GM19397 (cell line): Measurements from ENCODE around the gene MDN1.
"Not testable (repeated sequence)": the region's sequence is repeated elsewhere in the genome, so short reads cannot be mapped to it uniquely, and the experiment has no call there.

Experiments used
- ATAC-seq: cut with Tn5 transposase; IDR thresholded peaks from one replicate; pipeline ENCODE4 v1.9.1; 2021; ENCODE audit warnings: mild to moderate bottlenecking, moderate library complexity; ENCODE audit not compliant: unreplicated experiment

The MDN1 gene

DNA sequence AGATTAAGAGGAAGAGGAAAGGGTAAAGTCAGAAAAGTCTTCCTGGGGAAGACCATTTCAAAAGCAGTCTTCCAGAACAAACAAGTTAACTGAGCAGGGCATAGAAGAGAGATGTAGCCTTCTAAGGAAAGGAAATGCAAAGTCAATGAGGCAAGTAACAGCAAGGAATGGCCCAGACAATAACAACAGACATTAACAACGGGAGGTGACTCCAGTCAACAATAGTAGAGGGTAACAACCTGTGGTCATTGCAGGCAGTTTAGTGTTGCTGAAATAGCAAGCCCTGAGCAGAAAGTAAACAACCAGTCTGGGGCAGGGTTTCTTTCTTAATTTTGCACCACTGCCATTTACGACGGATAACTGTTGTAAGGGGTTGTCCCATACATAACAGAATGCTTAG, 2.1 kb downstream of the MDN1 start:
- no peak for ATAC-seq

DNA sequence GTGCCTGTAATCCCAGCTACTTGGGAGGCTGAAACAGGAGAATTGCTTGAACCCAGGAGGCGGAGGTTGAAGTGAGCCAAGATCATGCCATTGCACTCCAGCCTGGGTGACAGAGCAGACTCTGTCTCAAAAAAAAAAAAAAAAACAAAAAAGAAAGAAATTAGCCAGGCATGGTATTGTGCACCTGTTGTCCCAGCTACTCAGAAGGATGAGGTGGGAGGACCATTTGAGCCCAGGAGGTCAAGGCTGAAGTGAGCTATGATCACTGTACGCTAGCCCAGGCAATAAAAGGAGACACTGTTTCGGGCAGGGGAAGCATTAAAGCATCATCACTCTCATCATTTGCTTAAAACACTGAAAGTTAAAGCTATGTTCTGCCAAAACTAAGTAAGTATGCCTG, 6.2 kb downstream of the MDN1 start:
- not testable (repeated sequence) for ATAC-seq

DNA sequence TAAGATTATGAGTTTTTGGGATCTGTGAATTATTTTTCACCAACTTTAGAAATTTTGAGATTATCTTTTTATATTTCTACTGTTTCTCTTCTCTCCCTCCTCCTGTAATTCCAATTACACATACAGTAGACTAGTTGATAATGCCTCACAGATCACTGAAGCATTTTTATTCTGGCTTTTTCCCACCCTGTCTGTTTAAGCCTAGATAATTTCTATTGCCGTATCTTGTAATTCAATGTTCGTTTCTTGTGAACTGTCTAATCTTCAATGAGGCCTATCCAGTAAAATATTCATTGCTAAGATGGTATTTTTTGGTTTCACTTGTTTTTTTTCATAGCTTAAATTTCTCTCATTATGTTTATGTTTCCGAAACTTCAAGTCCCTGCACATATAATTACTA, 12.0 kb downstream of the MDN1 start:
- ATAC-seq: no peak

GRCh38 chr6:89805814-89806371, 13.7 kb downstream of the MDN1 start:
- no peak for ATAC-seq

DNA sequence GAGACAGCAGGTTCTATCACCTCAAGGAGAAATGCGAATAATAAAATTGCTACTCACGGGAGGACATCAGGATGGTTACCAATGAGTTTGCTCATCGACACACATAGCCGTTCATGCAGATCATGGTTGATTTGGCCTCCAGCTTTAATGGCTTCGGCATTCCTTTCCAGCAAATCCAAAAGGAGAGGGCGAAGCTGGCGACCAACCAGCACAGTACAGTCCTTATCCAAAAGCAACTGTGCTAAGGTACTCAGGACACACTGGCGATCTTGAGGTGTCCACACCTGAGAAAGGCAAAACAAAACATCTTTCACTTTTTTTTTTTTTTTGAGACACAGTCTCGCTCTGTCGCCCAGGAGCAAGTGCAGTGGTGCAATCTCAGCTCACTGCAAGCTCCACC, 16.3 kb downstream of the MDN1 start:
- ATAC-seq: no peak

DNA sequence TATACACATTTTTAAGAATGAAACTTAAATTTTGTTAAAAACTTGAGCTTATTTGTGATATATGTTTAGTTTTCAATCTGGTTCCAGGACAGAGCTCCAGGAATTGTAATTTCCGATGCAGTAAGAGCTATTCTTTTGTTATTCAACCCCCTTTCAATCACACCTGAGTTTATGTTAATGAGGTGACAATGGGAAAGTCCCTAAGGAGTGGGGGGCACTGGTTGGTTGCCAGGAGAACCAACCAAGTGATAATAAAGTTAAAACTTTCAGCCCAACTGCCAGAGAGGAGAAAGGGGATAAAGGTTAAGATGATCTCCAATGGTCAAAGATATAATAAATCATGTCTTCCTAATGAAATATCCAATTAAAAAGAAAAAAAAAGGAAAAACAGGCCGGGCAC, 19.8 kb downstream of the MDN1 start:
- no peak for ATAC-seq

GRCh38 chr6:89799096-89799495, 20.5 kb downstream of the MDN1 start:
- ATAC-seq: no peak

GRCh38 chr6:89797317-89797716, 22.3 kb downstream of the MDN1 start:
- no peak for ATAC-seq

DNA sequence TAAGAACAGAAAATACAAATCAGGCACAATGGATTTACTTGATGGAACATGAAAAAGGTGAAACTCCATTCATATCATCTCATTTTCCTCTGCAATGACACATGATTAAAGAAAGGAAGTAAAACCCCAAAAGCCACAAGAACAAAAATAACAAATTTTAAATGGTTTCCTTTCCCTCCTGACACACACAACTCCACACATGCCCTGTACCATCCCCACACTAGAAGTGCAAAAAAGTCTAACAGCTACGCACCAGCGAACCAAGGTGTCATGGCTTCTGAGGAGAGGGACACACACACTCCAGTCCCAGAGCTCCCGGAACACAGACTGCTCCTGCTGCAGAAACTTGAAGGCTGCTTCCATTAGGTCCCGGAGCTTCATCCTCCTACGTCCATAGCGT, 25.3 kb downstream of the MDN1 start:
- ATAC-seq: no peak

- ATAC-seq: no peak
Observed at GRCh38 chr6:89793586-89793985, 26.0 kb downstream of the MDN1 start.

- ATAC-seq: peak; percentile 64
Observed at GRCh38 chr6:89792881-89793280, 26.7 kb downstream of the MDN1 start.

DNA sequence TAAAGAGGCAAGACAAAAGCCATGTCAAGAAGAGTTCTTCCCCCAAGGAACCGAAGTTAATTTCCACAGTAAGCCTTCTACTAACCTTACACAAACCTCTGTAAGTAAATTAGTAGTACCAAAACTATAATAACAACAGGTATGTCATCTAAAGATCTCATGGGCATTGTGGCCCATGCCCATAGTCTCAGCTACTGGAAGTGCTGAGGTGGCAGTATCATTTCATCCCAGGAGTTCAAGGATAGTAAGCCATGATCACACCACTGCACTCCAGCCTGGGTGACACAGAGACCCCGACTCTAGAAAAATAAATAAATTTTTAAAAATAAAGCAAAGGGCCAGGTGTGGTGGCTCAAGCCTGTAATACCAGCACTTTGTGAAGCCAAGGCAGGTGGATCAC, 29.2 kb downstream of the MDN1 start:
- no peak for ATAC-seq

- ATAC-seq: no peak
Observed at GRCh38 chr6:89789980-89790379, 29.6 kb downstream of the MDN1 start.

- no peak for ATAC-seq
Observed at GRCh38 chr6:89787660-89788328, 31.8 kb downstream of the MDN1 start.

DNA sequence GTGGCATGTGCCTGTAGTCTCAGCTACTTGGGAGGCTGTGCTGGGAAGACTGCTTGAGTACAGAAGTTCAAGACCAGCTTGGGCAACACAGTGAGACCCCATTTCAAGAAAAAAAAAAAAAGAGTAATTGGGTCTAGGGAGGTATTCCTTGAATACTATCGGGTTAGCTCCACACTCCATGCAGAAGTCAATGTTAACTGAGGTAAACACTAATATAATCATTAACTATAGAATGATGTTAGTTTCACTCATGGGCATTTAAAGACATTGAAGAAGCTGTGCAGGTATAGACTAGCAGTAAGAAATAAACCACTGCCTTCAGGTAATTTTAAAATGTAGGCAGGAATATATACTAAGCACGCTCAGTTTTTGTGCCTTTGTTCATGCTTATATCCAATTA, 32.6 kb downstream of the MDN1 start:
- ATAC-seq: no peak

GRCh38 chr6:89784838-89785237, 34.8 kb downstream of the MDN1 start:
- ATAC-seq: no peak

GRCh38 chr6:89783293-89783692, 36.3 kb downstream of the MDN1 start:
- not testable (repeated sequence) for ATAC-seq

- ATAC-seq: no peak
Observed at GRCh38 chr6:89782222-89782621, 37.4 kb downstream of the MDN1 start.

DNA sequence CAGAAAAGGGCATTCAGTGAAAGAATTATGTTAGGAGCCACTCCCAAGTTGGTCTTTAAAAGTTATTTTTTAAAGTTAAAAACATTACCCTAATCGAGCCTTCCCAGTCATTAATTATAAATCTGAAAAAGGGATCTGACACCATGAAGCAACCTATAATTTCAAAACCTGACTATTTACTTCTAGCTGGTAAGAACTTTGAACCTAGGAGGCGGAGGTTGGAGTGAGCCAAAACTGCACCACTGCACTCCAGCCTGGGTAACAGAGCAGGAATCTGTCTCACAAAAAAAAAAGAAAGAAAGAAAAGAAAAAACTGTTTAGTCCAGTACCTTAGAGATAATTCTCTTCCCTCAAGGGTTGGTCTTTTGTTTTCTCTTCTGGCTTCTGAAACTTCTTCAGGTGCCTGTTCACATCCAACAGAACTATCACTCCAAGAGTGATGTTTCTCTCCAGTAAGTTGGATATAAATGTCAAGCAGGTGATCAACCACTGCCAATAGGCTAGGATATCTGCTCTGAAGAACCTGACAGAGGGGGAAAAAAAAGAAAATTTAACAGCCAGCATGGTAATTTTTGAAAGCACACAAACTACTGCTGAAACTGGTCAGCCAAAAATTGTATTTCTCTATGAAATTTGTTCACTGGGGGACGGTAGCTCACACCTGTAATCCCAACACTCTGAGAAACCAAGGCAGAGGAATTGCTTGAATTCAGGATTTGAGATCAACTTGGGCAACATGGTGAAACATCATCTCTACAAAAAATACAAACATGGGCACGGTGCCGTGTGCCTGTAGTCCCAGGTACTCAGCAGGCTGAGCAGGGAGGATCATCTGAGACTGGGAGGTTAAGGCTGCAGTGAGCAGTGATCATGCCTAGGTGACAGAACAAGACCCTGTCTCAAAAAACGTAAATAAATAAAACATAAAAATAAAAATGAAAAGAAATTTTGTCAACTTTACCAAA, 38.2 kb downstream of the MDN1 start:
- ATAC-seq: no peak

- no peak for ATAC-seq
Observed at GRCh38 chr6:89777455-89777854, 42.1 kb downstream of the MDN1 start.

DNA sequence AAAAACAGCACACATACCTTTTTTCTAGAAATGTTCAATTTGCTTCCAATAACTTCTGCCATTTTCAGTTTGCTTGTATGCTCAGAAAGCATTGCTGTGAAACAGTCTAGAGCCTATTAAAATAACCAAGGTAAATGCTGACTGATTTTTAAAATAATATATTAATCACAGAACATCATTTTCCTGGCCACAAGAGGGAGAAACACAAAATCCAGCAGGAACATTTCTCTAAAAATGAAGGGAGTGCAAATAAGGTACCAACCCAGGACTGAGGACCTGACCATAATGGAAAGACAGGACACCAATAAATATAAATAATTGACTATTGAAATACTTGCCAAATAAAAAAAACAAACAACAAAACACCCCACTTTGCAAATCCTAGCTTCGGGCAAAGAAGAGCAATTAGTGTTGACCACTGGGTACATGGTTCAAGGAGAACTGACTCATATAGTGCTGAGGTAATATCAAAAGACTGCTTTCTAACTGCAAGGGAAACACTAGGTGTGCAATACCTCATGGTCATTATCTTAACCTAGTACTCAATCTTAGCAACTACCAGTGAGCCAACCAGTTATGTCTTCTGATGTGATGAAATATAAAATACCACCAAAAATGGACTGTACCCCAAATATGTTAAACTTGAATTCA, 42.9 kb downstream of the MDN1 start:
- ATAC-seq: no peak
